Stimulated activated CD4-positive, alpha-beta T cell treated with anti-CD3 and anti-CD28 coated beads, Interleukin-15, amount 100 ng/mL, for 48 hours (primary cell): ENCODE data around the gene MAST3.

Experiments
- DNase-seq, 2 donors: peaks; one replicate each; pipeline ENCODE4 v3.0.0-alpha.2; 2020; ENCODE audit warnings: low read depth in 2 of 2

MAST3 gene

GRCh38 chr19:18185538-18185937 lies 88.0 kb downstream of the MAST3 start:
- no peak for DNase-seq

- DNase-seq, result no peak
Measured at GRCh38 chr19:18190278-18190677, 92.7 kb downstream of the MAST3 start.

DNA sequence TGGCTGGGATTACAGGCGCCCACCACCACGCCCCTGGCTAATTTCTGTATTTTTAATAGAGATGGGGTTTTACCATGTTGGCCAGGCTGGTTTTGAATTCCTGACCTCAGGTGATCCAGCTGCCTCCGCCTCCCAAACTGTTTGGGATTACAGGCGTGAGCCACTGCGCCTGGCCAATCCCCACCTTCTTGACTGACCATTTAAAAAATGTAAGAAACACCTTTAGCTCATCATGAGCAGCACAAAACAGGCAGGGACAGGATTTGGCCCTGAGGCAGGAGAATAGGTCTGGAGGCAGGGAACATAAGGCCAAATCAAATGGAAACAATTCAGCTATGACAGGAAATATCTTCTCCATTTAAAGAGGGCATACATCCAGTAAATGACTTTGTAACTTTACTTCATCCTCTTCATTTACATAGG lies 94.1 kb downstream of the MAST3 start:
- no peak for DNase-seq

DNA sequence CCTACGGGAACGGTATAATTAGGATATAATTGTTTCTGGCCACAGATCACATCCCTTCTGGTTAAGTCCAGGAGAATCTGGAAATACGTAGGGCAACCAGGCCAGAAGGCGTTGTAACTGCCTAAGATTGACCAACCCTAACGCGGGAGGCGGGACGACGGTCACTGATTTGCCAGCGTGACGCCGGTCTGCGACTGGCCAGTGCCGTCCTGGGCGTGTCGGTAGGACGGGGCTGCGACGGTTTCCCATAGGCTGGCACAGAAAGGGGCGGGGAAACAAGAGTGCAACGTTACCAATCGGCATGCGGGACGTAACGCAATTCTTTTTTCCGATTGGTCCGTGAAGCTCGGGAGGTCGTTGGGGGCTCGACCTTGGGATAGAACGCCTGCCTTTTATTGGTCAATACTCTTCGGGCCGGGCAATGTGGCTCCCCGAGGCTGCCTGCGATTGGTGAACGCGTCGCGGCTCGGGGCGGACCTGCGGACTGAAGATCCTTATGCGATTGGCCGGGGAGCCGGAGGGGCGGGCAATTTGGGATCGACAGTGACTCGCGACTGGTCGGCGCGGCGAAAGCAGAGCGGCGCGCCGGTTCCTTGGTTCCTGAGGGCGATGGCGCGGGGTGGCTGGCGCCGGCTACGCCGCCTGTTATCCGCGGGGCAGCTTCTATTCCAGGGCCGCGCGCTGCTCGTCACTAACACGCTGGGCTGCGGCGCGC lies 95.3 kb downstream of the MAST3 start, which contains the start of gene MPV17L2:
Gene MPV17L2 (plus strand): TSS at position 546 of the 715 bp plus-strand sequence. CDS start 64 bp downstream, at position 610.
- peak; percentile 98 to 99 for DNase-seq

DNA sequence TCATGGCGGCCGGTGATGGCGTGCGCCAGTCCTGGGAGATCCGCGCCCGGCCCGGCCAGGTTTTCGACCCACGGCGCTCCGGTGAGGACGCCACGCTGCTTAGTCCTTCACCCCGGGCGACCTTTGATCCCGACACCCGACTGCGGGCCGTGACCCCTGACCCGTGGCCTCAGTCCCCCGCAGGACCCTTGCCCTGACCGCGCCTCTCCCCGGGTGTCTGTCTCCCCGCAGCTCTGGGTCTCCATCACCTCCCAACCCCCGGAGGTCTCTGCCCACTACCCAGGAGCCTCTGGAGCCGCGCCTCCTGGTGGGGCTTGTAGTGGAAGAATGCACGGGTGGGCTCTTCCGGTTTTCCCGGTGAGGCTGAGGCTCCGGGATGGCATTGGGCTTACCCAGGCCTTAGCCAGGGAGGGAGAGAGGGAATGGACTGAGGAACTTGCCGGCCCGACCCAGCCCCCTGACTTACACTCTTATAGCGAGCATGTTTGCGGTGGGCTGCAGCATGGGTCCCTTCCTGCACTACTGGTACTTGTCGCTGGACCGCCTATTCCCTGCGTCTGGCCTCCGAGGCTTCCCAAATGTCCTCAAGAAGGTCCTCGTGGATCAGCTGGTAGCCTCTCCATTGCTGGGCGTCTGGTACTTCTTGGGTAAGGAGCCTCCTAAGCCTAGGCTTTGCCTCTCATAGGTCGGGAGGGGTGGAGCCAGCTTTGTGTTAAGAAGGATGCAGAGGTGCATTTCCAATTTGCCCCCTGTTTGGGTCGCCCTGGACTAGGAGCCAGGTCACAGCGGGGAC lies 96.0 kb downstream of the MAST3 start:
- DNase-seq, result no peak

GRCh38 chr19:18194181-18194530 lies 96.6 kb downstream of the MAST3 start:
- no peak for DNase-seq

- no peak for DNase-seq
Measured at GRCh38 chr19:18194554-18195238, 97.1 kb downstream of the MAST3 start.

GRCh38 chr19:18196511-18196845 lies 98.9 kb downstream of the MAST3 start:
- no peak for DNase-seq

GRCh38 chr19:18197306-18197705 lies 99.7 kb downstream of the MAST3 start:
- DNase-seq, result no peak

GRCh38 chr19:18197941-18198340 lies 100.4 kb downstream of the MAST3 start:
- no peak for DNase-seq

- no peak for DNase-seq
Measured at GRCh38 chr19:18198374-18198773, 100.8 kb downstream of the MAST3 start.
